Sciatic nerve (tissue), 2 donors: ENCODE data around the gene RPL10L. TPM values are rescaled to one million over a fixed set of nuclear protein-coding genes. Genes with fewer than 3 reads are reported as not detected.

ENCODE experiments used
- ATAC-seq: fragments of 200-7000 bp; cut with Tn5 transposase; one replicate; pipeline ENCODE4 v1.9.1; 2020; ENCODE audit warnings: mild to moderate bottlenecking, moderate library complexity
- DNase-seq: peaks from one replicate; pipeline ENCODE4 v3.0.0-alpha.2; 2020; ENCODE audit warnings: low spot score
- intact Hi-C: fragments of 100-400 bp; cut with DNase I; formaldehyde crosslinking; loops from one replicate; pipeline ENCODE4 v1.14.2; 2022
- total RNA-seq: library from RNA; stranded (reverse); fragmentation: NEBNext Ultra II Directional; extraction: Animal tissue kit (Norgen Biotek cat#: 25700); gene quantifications from one replicate; pipeline ENCODE4 v1.2.1, GENCODE V29; 2021
- donor health status: DM: no; HTN: no; CAD: no.
- donor health status: DM: no; HTN: no; CAD: no.

RPL10L gene
- not detected for total RNA-seq

GRCh38 chr14:46651526-46652144, at the start of gene RPL10L:
Gene RPL10L, minus strand, starts transcription at chr14:46651781. Its CDS starts 45 bp downstream, at chr14:46651736.
- no peak for DNase-seq
- intact Hi-C loops, result no loop called here
- no peak for ATAC-seq

- intact Hi-C loops, result no loop called here
- ATAC-seq, result no peak
- DNase-seq, result no peak
These were observed 40.2 kb upstream of the RPL10L start for GRCh38 chr14:46691819-46692218.

DNA sequence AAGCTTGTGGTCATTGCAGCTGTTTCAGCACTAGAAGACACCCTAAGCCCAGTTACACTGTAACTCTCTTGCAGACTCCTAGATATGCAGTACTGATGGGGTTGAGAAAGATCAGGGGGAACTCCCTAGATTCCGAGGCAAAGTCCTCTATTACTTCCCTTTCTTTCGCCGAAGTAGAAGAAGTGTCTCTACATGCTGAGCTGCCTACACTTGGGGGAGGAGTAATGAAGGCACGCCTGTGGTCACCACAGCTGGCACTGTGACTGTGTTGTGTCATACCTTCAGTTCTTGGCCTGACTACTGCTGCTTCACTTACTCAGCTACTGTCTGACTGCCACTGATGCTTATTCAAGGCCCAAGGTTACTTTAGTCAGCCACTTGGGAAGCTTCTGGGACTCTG, 35.1 kb upstream of the RPL10L start:
- ATAC-seq (no peak), DNase-seq (no peak)
- intact Hi-C loops, result no loop called here

- no peak for ATAC-seq
- intact Hi-C loops, result no loop called here
These were observed 20.5 kb upstream of the RPL10L start for GRCh38 chr14:46672128-46672527.

DNA sequence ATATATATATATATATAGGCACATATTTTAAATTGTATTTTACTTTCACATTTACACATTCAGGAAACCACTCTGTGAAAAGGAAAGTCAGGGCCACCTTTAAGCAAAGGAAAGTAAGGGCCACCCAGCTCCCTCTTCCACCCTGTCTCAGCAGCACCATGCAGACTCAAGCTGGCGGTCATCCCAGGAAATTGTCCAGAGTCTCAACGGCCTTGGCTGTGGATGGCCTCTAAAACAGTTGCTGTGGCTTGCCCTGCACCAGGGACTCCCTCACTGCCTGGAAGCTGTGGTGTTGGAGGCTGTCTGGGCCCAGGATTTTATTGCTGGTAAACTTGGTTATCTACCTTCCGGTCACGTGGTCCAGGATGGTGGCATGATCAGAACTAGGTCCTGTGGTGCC, 11.8 kb upstream of the RPL10L start:
- no peak for DNase-seq
- no peak for ATAC-seq
- intact Hi-C loops, result no loop called here

More at GRCh38 chr14:46672128-46672527, 20.5 kb upstream of the RPL10L start:
- DNase-seq, result no peak

- intact Hi-C loops, result no loop called here
- no peak for ATAC-seq
- DNase-seq, result no peak
These were observed 10.1 kb upstream of the RPL10L start for GRCh38 chr14:46661728-46662127.

DNA sequence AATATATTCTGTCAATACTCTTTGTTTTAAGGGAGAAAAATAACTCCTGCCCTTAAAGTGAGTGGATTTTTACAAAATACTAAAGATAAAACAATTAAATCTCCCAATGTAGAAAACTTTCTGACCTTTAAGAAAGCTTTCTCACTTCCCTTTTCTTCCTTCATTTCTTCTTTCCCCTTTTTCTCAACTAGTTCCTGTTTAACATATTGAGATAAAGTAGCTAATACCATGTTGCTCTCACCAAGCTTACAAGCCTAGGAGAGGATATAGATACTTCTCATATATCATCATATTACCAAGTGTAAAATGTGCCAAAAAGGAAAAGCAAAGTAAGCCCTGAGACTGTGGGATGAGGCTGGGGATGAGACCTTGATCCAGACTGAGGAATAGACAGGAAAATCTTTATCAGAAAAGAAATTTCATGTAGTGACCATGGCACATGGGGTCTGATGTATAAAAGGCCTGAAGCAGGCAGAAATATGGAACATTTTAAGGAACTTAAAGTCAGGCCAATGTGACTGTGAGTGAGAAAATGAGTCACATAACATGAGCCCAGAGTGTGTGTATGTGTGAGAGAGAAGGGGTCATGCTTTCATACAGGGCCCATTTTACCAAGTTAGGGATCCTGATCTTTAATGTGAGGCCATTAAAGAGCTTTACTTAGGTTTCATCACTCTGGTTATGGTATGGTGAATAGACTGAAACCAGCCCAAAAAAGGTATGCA, 1.6 kb upstream of the RPL10L start:
- intact Hi-C loops, result no loop called here
- ATAC-seq, result no peak
- no peak for DNase-seq

DNA sequence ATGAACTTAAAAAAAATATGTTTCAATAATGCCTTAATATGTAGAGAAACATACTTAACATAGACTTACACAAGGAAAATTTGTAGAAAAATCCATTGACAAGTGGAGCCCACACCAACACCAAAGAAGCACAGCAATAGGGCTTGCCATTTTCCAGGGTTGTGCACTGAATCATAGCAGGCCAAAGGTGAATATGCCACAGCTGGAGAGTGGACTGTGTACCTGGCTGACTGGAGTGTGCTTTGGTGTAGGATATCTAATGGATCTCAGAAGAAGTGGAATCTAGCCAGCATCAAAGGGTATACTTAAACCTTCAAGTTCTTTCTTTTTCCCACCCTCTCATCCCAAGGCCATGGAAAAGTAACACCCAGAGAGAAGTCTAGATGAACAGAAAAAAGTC, 4.8 kb downstream of the RPL10L start:
- ATAC-seq (no peak), DNase-seq (no peak)
- intact Hi-C loops, result no loop called here

DNA sequence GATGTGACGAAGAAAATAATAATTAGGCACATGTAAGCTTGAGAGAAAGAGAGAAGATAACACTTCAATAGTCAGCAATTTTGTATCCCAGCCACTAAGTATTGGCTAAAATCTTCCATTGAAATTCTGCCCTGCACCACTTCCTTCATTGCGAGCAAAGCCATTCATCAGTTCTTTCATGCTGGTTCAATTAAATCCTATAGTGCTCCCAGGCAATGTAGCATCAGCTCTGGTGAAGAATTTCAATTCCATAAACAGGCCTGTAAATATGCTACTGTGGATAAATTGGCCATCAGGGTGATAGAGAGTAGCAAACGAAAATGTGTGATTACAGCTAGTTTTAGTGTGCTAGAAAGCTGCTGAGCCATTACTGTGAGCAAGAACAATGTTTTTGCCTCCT, 24.7 kb downstream of the RPL10L start:
- ATAC-seq (no peak), DNase-seq (no peak)
- intact Hi-C loops, result no loop called here
